GM18909 (cell line): Measurements from ENCODE around the gene RNF152.
A peak's percentile ranks its signal among the peaks of the same experiment; 100 is the strongest.

ENCODE experiments used
- ATAC-seq: cut with Tn5 transposase; IDR thresholded peaks from one replicate; pipeline ENCODE4 v1.9.1; 2021; ENCODE audit warnings: mild to moderate bottlenecking; ENCODE audit not compliant: unreplicated experiment, poor library complexity

RNF152 gene

GRCh38 chr18:61855449-61856378, 37.1 kb downstream of the RNF152 start:
- ATAC-seq = no peak

GRCh38 chr18:61854578-61855448, 38.0 kb downstream of the RNF152 start:
- no peak for ATAC-seq

GRCh38 chr18:61853855-61854254, 39.0 kb downstream of the RNF152 start:
- no peak for ATAC-seq

GRCh38 chr18:61852496-61852895, 40.3 kb downstream of the RNF152 start:
- no peak for ATAC-seq

GRCh38 chr18:61851940-61852451, 40.8 kb downstream of the RNF152 start:
- ATAC-seq = no peak

- ATAC-seq = no peak
Measured at GRCh38 chr18:61851279-61851678, 41.5 kb downstream of the RNF152 start.

GRCh38 chr18:61850756-61851155, 42.1 kb downstream of the RNF152 start:
- ATAC-seq = no peak

- ATAC-seq = no peak
Measured at GRCh38 chr18:61847164-61847791, 45.5 kb downstream of the RNF152 start.

GRCh38 chr18:61845197-61845596, 47.6 kb downstream of the RNF152 start:
- no peak for ATAC-seq

GRCh38 chr18:61844726-61845125, 48.1 kb downstream of the RNF152 start:
- ATAC-seq = no peak

GRCh38 chr18:61842146-61842545, 50.7 kb downstream of the RNF152 start:
- ATAC-seq = no peak

GRCh38 chr18:61841706-61842105, 51.1 kb downstream of the RNF152 start:
- ATAC-seq = no peak

- ATAC-seq = no peak
Measured at GRCh38 chr18:61840324-61840723, 52.5 kb downstream of the RNF152 start.

GRCh38 chr18:61838521-61838920, 54.3 kb downstream of the RNF152 start:
- no peak for ATAC-seq

GRCh38 chr18:61833978-61834377, 58.8 kb downstream of the RNF152 start:
- ATAC-seq = no peak

- ATAC-seq = peak; percentile 72
Measured at GRCh38 chr18:61833387-61833786, 59.4 kb downstream of the RNF152 start.

- ATAC-seq = no peak
Measured at GRCh38 chr18:61832858-61833257, 59.9 kb downstream of the RNF152 start.

- ATAC-seq = no peak
Measured at GRCh38 chr18:61831071-61831470, 61.7 kb downstream of the RNF152 start.

- ATAC-seq = no peak
Measured at GRCh38 chr18:61829108-61829507, 63.7 kb downstream of the RNF152 start.

- no peak for ATAC-seq
Measured at GRCh38 chr18:61827591-61827990, 65.2 kb downstream of the RNF152 start.
